Astrocyte of the spinal cord (primary cell): ENCODE measurements around the gene CSF3.

ENCODE experiments used
- DNase-seq: peaks from one replicate; pipeline ENCODE4 v3.0.0; 2011; ENCODE audit warnings: low read depth, low spot score
- H3K4me3 ChIP-seq: 2 replicates; pipeline ENCODE4 v1.5.1; 2011; ENCODE audit warnings: low read depth, mild to moderate bottlenecking, low read length, moderate library complexity
- CTCF ChIP-seq: IDR thresholded peaks from 2 replicates; pipeline ENCODE4 v1.5.1; 2012; ENCODE audit warnings: low read depth, mild to moderate bottlenecking, low read length, inconsistent platforms
- in situ Hi-C: cut with HindIII; loops from 2 replicates; pipeline ENCODE4 v1.10.0; 2017; ENCODE audit warnings: low sequenced_read_pairs

CSF3 gene

GRCh38 chr17:40028595-40028994, 13.4 kb downstream of the CSF3 start:
- TF ChIP-seq CTCF = no peak
- in situ Hi-C loops = no loop called here
- DNase-seq = no peak
- H3K4me3 ChIP-seq = no peak overlapping the region

- no peak for DNase-seq
- TF ChIP-seq CTCF = no peak
- in situ Hi-C loops = no loop called here
- no peak overlapping the region for H3K4me3 ChIP-seq
These were observed 16.5 kb downstream of the CSF3 start for GRCh38 chr17:40031706-40032105.

- DNase-seq = no peak
- no peak for TF ChIP-seq CTCF
- in situ Hi-C loops = no loop called here
- no peak overlapping the region for H3K4me3 ChIP-seq
These were observed 17.4 kb downstream of the CSF3 start for GRCh38 chr17:40032322-40033320.

- TF ChIP-seq CTCF = no peak
- no peak overlapping the region for H3K4me3 ChIP-seq
- DNase-seq = no peak
- in situ Hi-C loops = no loop called here
These were observed 18.1 kb downstream of the CSF3 start for GRCh38 chr17:40033339-40033738.

GRCh38 chr17:40034426-40035161, 19.4 kb downstream of the CSF3 start:
- in situ Hi-C loops = no loop called here
- H3K4me3 ChIP-seq = no peak overlapping the region
- TF ChIP-seq CTCF = no peak
- DNase-seq = no peak

- peak; percentile 53 for DNase-seq
- peak; percentile 95 for TF ChIP-seq CTCF
- in situ Hi-C loops = no loop called here
- no peak overlapping the region for H3K4me3 ChIP-seq
These were observed 19.9 kb downstream of the CSF3 start for GRCh38 chr17:40035162-40035559.
